Measurements from ENCODE around the gene RRBP1.

Gene RRBP1

GRCh38 chr20:17618673-17619013, 63.4 kb downstream of the RRBP1 start:
- DNase-seq (ENCODE audit: low spot score), result no peak
- ChIA-PET POLR2A (ENCODE audit: low non-redundant PET) (no interaction called here), CTCF (interaction anchor here (0.7 to 2.9 kb wide), 3 partner anchors 20 to 114 kb away, joined by 3 to 25 read pairs (median 8); no protein-coding TSS in a partner anchor)
- peak overlapping the region; percentile 76 for H3K27ac ChIP-seq
- TF ChIP-seq CTCF (conservative IDR thresholded peaks at IDR 0.05; ENCODE audit: low read depth), result no peak

- peak overlapping the region; percentile 76 for H3K27ac ChIP-seq
- POLR2A ChIA-PET (ENCODE audit: low non-redundant PET), result no interaction called here
- CTCF ChIA-PET, result interaction anchor here (0.6 to 2.9 kb wide), 4 partner anchors 19 to 113 kb away, joined by 3 to 25 read pairs (median 6); no protein-coding TSS in a partner anchor
- no peak for DNase-seq (ENCODE audit: low spot score)
- peak; percentile 21; the same call in 1 of the 2 replicates for TF ChIP-seq CTCF (conservative IDR thresholded peaks at IDR 0.05; ENCODE audit: low read depth)
Observed at GRCh38 chr20:17617868-17618672, 64.0 kb downstream of the RRBP1 start.

- ChIA-PET CTCF (interaction anchor here (0.6 to 2.9 kb wide), 6 partner anchors 74 to 112 kb away, joined by 3 to 25 read pairs (median 4); no protein-coding TSS in a partner anchor), POLR2A (ENCODE audit: low non-redundant PET) (no interaction called here)
- TF ChIP-seq CTCF (conservative IDR thresholded peaks at IDR 0.05; ENCODE audit: low read depth), result peak; percentile 80
- peak overlapping the region; percentile 76 for H3K27ac ChIP-seq
- peak; percentile 54 for DNase-seq (ENCODE audit: low spot score)
Observed at GRCh38 chr20:17617212-17617867, 64.7 kb downstream of the RRBP1 start.

GRCh38 chr20:17616480-17617211, 65.4 kb downstream of the RRBP1 start:
- DNase-seq (ENCODE audit: low spot score), result no peak
- no peak for TF ChIP-seq CTCF (conservative IDR thresholded peaks at IDR 0.05; ENCODE audit: low read depth)
- POLR2A ChIA-PET (ENCODE audit: low non-redundant PET), result no interaction called here
- CTCF ChIA-PET, result interaction anchor here (0.6 to 2.9 kb wide), 5 partner anchors 73 to 112 kb away, joined by 3 to 25 read pairs (median 5); no protein-coding TSS in a partner anchor
- peak overlapping the region; percentile 76 for H3K27ac ChIP-seq

- peak overlapping the region; percentile 76 for H3K27ac ChIP-seq
- POLR2A ChIA-PET (ENCODE audit: low non-redundant PET), result no interaction called here
- CTCF ChIA-PET, result interaction anchor here (0.8 to 2.9 kb wide), 3 partner anchors 79 to 111 kb away, joined by 4 to 25 read pairs (median 6); no protein-coding TSS in a partner anchor
- no peak for DNase-seq (ENCODE audit: low spot score)
- no peak for TF ChIP-seq CTCF (conservative IDR thresholded peaks at IDR 0.05; ENCODE audit: low read depth)
Observed at GRCh38 chr20:17615645-17616479, 66.2 kb downstream of the RRBP1 start.

All from RWPE1 (cell line).